HepG2 (cell line): ENCODE results near the gene AQP12A. TPM values are rescaled to one million over a fixed set of nuclear protein-coding genes. Genes with fewer than 3 reads are reported as not detected.

Experiments
- ATAC-seq: fragments of 200-7000 bp; cut with Tn5 transposase; 3 replicates; pipeline ENCODE4 v1.9.1; 2020; ENCODE audit warnings: mild to moderate bottlenecking, moderate library complexity
- BruUV-seq: library from RNA; stranded (reverse); fragments of 400-500 nt; replicated peaks from 2 replicates; lab custom pipeline; 2021; lab: Mats Ljungman, UMichigan
- CTCF ChIA-PET: fragments of 300-600 bp; formaldehyde crosslinking; extraction: SDS; loops from one replicate; lab custom pipeline; 2021; ENCODE audit warnings: low total read pairs, inconsistent platforms, low intra/inter-chr PET ratio; lab: Yijun Ruan, JAX
- POLR2A ChIA-PET: fragments of 350-600 bp; sonication (Branson Sonifier 250); formaldehyde crosslinking; loops from one replicate; lab custom pipeline; 2020; ENCODE audit warnings: antibody characterized with exemption, inconsistent platforms; lab: Yijun Ruan, JAX
- DNase-seq: peaks from one replicate; pipeline ENCODE4 v3.0.0-alpha.2; 2015; ENCODE audit warnings: low spot score
- FAIRE-seq: peaks from 3 replicates; lab custom pipeline; 2011; peaks lifted over from hg19 to GRCh38; lab: Jason Lieb, UNC
- H2AFZ ChIP-seq: one replicate; pipeline ENCODE4 v1.6.1; 2011; ENCODE audit warnings: low read length, inconsistent platforms
- H3K27ac ChIP-seq: fragments of 300-600 bp; 3 replicates; pipeline ENCODE4 v1.8.0; 2011; ENCODE audit warnings: mixed run types, mild to moderate bottlenecking, mixed read lengths, low read length, inconsistent platforms; ENCODE audit not compliant: insufficient read depth; ENCODE audit errors: extremely low read length
- H3K27me3 ChIP-seq, 2 experiments: fragments of 200-600 bp in 1 of 2; 2 replicates in 1 of 2; 3 replicates in 1 of 2; pipeline versions ENCODE4 v1.6.0 to v1.8.0; 2011; ENCODE audit warnings: low read length in 2 of 2, mild to moderate bottlenecking in 2 of 2, moderate library complexity in 2 of 2, inconsistent platforms in 1 of 2; ENCODE audit not compliant: insufficient read depth in 2 of 2, control insufficient read depth in 1 of 2
- H3K36me3 ChIP-seq, 2 experiments: fragments of 200-600 bp in 1 of 2; replicated peaks in 1 of 2; 2 replicates in 1 of 2; 3 replicates in 1 of 2; pipeline versions ENCODE4 v1.5.1 to v1.8.0; 2011; ENCODE audit warnings: low read length in 2 of 2, inconsistent platforms in 1 of 2; ENCODE audit not compliant: insufficient read depth in 2 of 2, control insufficient read depth in 1 of 2
- H3K4me1 ChIP-seq: 2 replicates; pipeline ENCODE4 v1.5.1; 2012; ENCODE audit warnings: low read length, inconsistent platforms; ENCODE audit not compliant: insufficient read depth
- H3K4me2 ChIP-seq: 2 replicates; pipeline ENCODE4 v1.6.0; 2011; ENCODE audit warnings: low read depth, low read length, inconsistent platforms
- H3K4me3 ChIP-seq, 3 experiments: fragments of 200-600 bp in 1 of 3; sonication (generic), shearing (Covaris generic) in 1 of 3; replicated peaks in 1 of 3; 2 replicates each; pipeline ENCODE4 v1.5.1; 2011 to 2016; ENCODE audit warnings: low read length in 3 of 3, inconsistent platforms in 2 of 3, low read depth in 2 of 3, mild to moderate bottlenecking in 2 of 3, control low read depth in 1 of 3, mixed read lengths in 1 of 3; ENCODE audit not compliant: insufficient read depth in 1 of 3
- H3K79me2 ChIP-seq: one replicate; pipeline ENCODE4 v1.6.1; 2011; ENCODE audit warnings: low read length, inconsistent platforms; ENCODE audit not compliant: insufficient read depth
- H3K9ac ChIP-seq: 2 replicates; pipeline ENCODE4 v1.6.0; 2011; ENCODE audit warnings: mild to moderate bottlenecking, low read depth, low read length, inconsistent platforms; ENCODE audit not compliant: insufficient read depth
- H3K9me3 ChIP-seq: 2 replicates; pipeline ENCODE4 v1.5.1; 2012; ENCODE audit warnings: mild to moderate bottlenecking, low read length
- H4K20me1 ChIP-seq: 2 replicates; pipeline ENCODE4 v1.6.0; 2011; ENCODE audit warnings: inconsistent platforms, mild to moderate bottlenecking, low read length, moderate library complexity; ENCODE audit not compliant: insufficient read depth
- CREB1 ChIP-seq, 2 experiments: fragments of 450-650 bp in 1 of 2; IDR thresholded peaks; 2 replicates each; pipeline ENCODE4 v1.6.1; 2016 to 2017; ENCODE audit warnings: control low read depth in 1 of 2, mild to moderate bottlenecking in 1 of 2, missing compliant biosample characterization in 1 of 2, missing genetic modification characterization in 1 of 2
- DMTF1 ChIP-seq: sonication (generic); formaldehyde crosslinking; IDR thresholded peaks from 2 replicates; pipeline ENCODE4 v1.4.0; 2020; ENCODE audit warnings: mild to moderate bottlenecking, missing genetic modification reagents
- GFI1 ChIP-seq: sonication (generic); formaldehyde crosslinking; IDR thresholded peaks from 2 replicates; pipeline ENCODE4 v1.5.0; 2020; ENCODE audit warnings: missing genetic modification reagents, mild to moderate bottlenecking, borderline replicate concordance
- HDAC1 ChIP-seq: sonication (generic); formaldehyde crosslinking; IDR thresholded peaks from 2 replicates; pipeline ENCODE4 v1.5.1; 2020; ENCODE audit warnings: mild to moderate bottlenecking, missing genetic modification reagents
- KDM1A ChIP-seq: IDR thresholded peaks from 2 replicates; pipeline ENCODE4 v1.6.1; 2016; ENCODE audit warnings: missing compliant biosample characterization
- SAFB2 ChIP-seq: sonication (generic); formaldehyde crosslinking; IDR thresholded peaks from 2 replicates; pipeline ENCODE4 v1.5.1; 2020; ENCODE audit warnings: missing genetic modification reagents, low read depth, mild to moderate bottlenecking, borderline replicate concordance
- SRSF1 ChIP-seq: fragments of 200-400 bp; formaldehyde crosslinking; optimal IDR thresholded peaks from 2 replicates; pipeline ENCODE3; 2017; ENCODE audit warnings: mild to moderate bottlenecking, low read depth, low read length, moderate library complexity
- TCF7 ChIP-seq: sonication (generic); IDR thresholded peaks from 2 replicates; pipeline ENCODE4 v1.6.1; 2016; ENCODE audit warnings: antibody characterized with exemption, low read depth
- XBP1 ChIP-seq: sonication (generic); formaldehyde crosslinking; IDR thresholded peaks from 2 replicates; pipeline ENCODE4 v1.5.0; 2020; ENCODE audit warnings: missing genetic modification reagents
- ZKSCAN5 ChIP-seq: sonication (generic); formaldehyde crosslinking; IDR thresholded peaks from 2 replicates; pipeline ENCODE4 v1.5.1; 2020; ENCODE audit warnings: mild to moderate bottlenecking, missing genetic modification reagents
- WGBS: methylation state at CpG from one replicate; pipeline ENCODE4 v1.1.6; 2017; ENCODE audit warnings: low lambda C conversion rate; 5-methylcytosine and 5-hydroxymethylcytosine counted together
- in situ Hi-C: cut with HindIII; loops from 2 replicates; pipeline ENCODE4 v1.10.0; 2017; ENCODE audit warnings: low pct_unique_long_range_greater_than_20kb; ENCODE audit not compliant: extremely low pct_ligation_motif_present
- intact Hi-C: fragments of 100-400 bp; cut with micrococcal nuclease; formaldehyde crosslinking; loops from one replicate; pipeline ENCODE4 v1.10.0; 2022; ENCODE audit not compliant: unreplicated experiment
- polyA plus RNA-seq, 8 experiments: library from polyadenylated mRNA; depleted of rRNA in 3 of 8; stranded (reverse) in 7 of 8; unstranded in 1 of 8; fragments of >200 nt; fragmentation: Illumina TruSeq in 4 of 8; extraction: Trizol in 4 of 8; gene quantifications; 2 replicates each; pipeline versions ENCODE4 v1.2.1 to v1.2.3, GENCODE V29; 2011 to 2016; ENCODE audit warnings: low read depth in 4 of 8, missing spikeins in 1 of 8, mixed read lengths in 1 of 8; ENCODE audit not compliant: insufficient read depth in 1 of 8
- total RNA-seq, 5 experiments: library from RNA; depleted of rRNA; stranded (reverse); fragments of >200 nt; fragmentation: Illumina TruSeq; extraction: Trizol; gene quantifications; 2 replicates each; pipeline ENCODE4 v1.2.3, GENCODE V29; 2016; ENCODE audit warnings: low read depth in 1 of 5
- TF ChIP-seq, protein P1 (sequence below): sonication (generic); formaldehyde crosslinking; IDR thresholded peaks from 2 replicates; pipeline ENCODE4 v1.8.1; 2023; ENCODE audit warnings: mild to moderate bottlenecking, missing genetic modification reagents
- TF ChIP-seq, protein P2 (sequence below): sonication (generic); formaldehyde crosslinking; IDR thresholded peaks from 2 replicates; pipeline ENCODE4 v1.8.0; 2022; ENCODE audit warnings: missing genetic modification reagents, low read depth, mild to moderate bottlenecking, borderline replicate concordance

AQP12A gene
- total and polyA plus RNA-seq, 2 of the 13 experiments (the other 11 are each of a cell fraction or from before 2014, with no cell fraction given), result not detected

GRCh38 chr2:240728361-240728760 lies 36.7 kb downstream of the AQP12A start:
- no peak overlapping the region for H3K4me2 ChIP-seq
- in situ Hi-C loops, result no loop called here
- intact Hi-C loops, result no loop called here

DNA sequence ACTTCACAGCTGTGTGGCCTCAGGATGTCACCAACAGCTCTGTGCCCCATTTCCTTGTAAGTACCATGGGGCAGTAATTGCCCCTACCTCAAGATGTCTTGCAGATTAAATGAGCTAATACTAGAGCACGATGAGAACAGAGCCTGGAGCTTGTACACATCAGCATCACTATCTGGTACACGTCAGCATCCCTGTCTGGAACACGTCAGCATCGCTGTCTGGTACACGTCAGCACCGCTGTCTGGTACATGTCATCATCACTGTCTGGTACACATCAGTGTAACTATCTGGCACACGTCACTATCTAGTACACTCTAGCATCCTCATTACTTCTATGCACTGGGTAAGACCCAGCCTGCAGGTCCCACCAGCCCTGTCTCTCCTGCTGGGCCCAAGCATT lies 37.2 kb downstream of the AQP12A start:
- WGBS, result 0% methylated on average over 6 of the region's 7 CpGs
- Histone ChIP-seq H3K9me3 (no peaks in the 10 kb centered on the region), H3K4me1 (no peaks in the 10 kb centered on the region), H3K4me2 (no peak overlapping the region), H3K4me3 (no peak overlapping the region), H3K79me2 (no peaks in the 10 kb centered on the region), H2AFZ (no peak overlapping the region), H3K27me3 (peaks cover 52 to 93% of the 10 kb centered on the region in 2 experiments), H3K36me3 (no peaks in the 10 kb centered on the region), H4K20me1 (no peaks in the 10 kb centered on the region), H3K27ac (no peak overlapping the region), H3K9ac (no peak overlapping the region)
- ChIA-PET POLR2A (no interaction called here), CTCF (no interaction called here)
- intact Hi-C loops, result no loop called here
- in situ Hi-C loops, result no loop called here
- FAIRE-seq, result no peak
- DNase-seq, result no peak
- no TSS peak for BruUV-seq
- ATAC-seq, result no peak
- TF ChIP-seq CREB1 (IDR thresholded peaks at IDR 0.05), result peak; percentile 90
- no peak for TF ChIP-seq CREB1 (CRISPR knock-in tag; IDR thresholded peaks at IDR 0.05)
- TF ChIP-seq, protein P1, sequence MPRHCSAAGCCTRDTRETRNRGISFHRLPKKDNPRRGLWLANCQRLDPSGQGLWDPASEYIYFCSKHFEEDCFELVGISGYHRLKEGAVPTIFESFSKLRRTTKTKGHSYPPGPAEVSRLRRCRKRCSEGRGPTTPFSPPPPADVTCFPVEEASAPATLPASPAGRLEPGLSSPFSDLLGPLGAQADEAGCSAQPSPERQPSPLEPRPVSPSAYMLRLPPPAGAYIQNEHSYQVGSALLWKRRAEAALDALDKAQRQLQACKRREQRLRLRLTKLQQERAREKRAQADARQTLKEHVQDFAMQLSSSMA (CRISPR knock-in tag), result no peak
- TF ChIP-seq, protein P2, sequence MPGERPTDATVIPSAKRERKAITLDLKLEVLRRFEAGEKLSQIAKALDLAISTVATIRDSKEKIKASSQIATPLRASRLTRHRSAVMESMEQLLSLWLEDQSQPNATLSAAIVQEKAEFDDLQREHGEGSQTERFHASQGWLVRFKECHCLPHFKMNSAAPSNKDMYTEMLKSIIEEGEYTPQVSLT (CRISPR knock-in tag), result no peak
- no peak for TF ChIP-seq SAFB2 (CRISPR knock-in tag)
- no peak for TF ChIP-seq HDAC1 (CRISPR knock-in tag)
- TF ChIP-seq XBP1 (CRISPR knock-in tag), result no peak
- no peak for TF ChIP-seq SRSF1

More at GRCh38 chr2:240728361-240728760, 36.7 kb downstream of the AQP12A start:
- H3K27ac ChIP-seq, result no peak overlapping the region
- H3K4me1 ChIP-seq, result no peaks in the 10 kb centered on the region
- no TSS peak for BruUV-seq
- no peaks in the 10 kb centered on the region for H3K9me3 ChIP-seq
- 9% methylated on average over 9 of the region's 10 CpGs for WGBS
- no peaks in the 10 kb centered on the region for H4K20me1 ChIP-seq
- H3K9ac ChIP-seq, result no peak overlapping the region
- no peak for DNase-seq
- H3K4me3 ChIP-seq, result no peak overlapping the region
- peaks cover 52 to 93% of the 10 kb centered on the region in 2 experiments for H3K27me3 ChIP-seq
- no peaks in the 10 kb centered on the region for H3K36me3 ChIP-seq
- ChIA-PET POLR2A (no interaction called here), CTCF (no interaction called here)
- FAIRE-seq, result no peak
- no peaks in the 10 kb centered on the region for H3K79me2 ChIP-seq
- TF ChIP-seq DMTF1 (CRISPR knock-in tag) (no peak), ZKSCAN5 (CRISPR knock-in tag) (no peak), TCF7 (no peak), KDM1A (CRISPR knock-in tag) (no peak), GFI1 (CRISPR knock-in tag) (no peak)
- no peak for ATAC-seq
- no peak overlapping the region for H2AFZ ChIP-seq
